Stimulated activated CD4-positive, alpha-beta T cell treated with anti-CD3 and anti-CD28 coated beads, Interleukin-1b, Interleukin-23, amount 100 ng/mL, for 4 hours (primary cell): Measurements from ENCODE around the gene CDC42SE2.

ENCODE experiments used
- DNase-seq, 2 donors: peaks; one replicate each; pipeline ENCODE4 v3.0.0-alpha.2; 2020; ENCODE audit warnings: low read depth in 2 of 2

Gene CDC42SE2

GRCh38 chr5:131441184-131441583 is 177.3 kb downstream of the CDC42SE2 start:
- no peak for DNase-seq
